OCI-LY7 (cell line): Measurements from ENCODE around the gene NTSR1. TPM values are rescaled to one million over a fixed set of nuclear protein-coding genes. Genes with fewer than 3 reads are reported as not detected.

Experiments
- BruUV-seq: library from RNA; stranded (reverse); fragments of 400-500 nt; replicated peaks from 2 replicates; lab custom pipeline; 2021; lab: Mats Ljungman, UMichigan
- CTCF ChIA-PET: fragments of 300-600 bp; sonication (Branson Sonifier 250); formaldehyde crosslinking; loops from one replicate; lab custom pipeline; 2022; ENCODE audit warnings: antibody characterized with exemption; ENCODE audit not compliant: unreplicated experiment; lab: Charles Lee
- POLR2A ChIA-PET: fragments of 300-600 bp; sonication (Branson Sonifier 250); formaldehyde crosslinking; loops from one replicate; lab custom pipeline; 2022; ENCODE audit warnings: antibody characterized with exemption; lab: Charles Lee
- DNase-seq: peaks from one replicate; pipeline ENCODE4 v3.0.0-alpha.2; 2015; ENCODE audit warnings: low spot score
- H2AFZ ChIP-seq: fragments of 200-600 bp; sonication (generic), shearing (Covaris generic); 2 replicates; pipeline ENCODE4 v1.6.1; 2014; ENCODE audit warnings: mild to moderate bottlenecking, antibody characterized with exemption, low read length, moderate library complexity
- H3K27ac ChIP-seq: fragments of 200-600 bp; sonication (generic); 2 replicates; pipeline ENCODE4 v1.5.1; 2014; ENCODE audit warnings: mixed run types, low read depth, mild to moderate bottlenecking, moderate library complexity, low read length, inconsistent platforms; ENCODE audit not compliant: poor library complexity, severe bottlenecking
- H3K36me3 ChIP-seq: fragments of 200-600 bp; sonication (generic); 2 replicates; pipeline ENCODE4 v1.6.1; 2014; ENCODE audit warnings: mild to moderate bottlenecking, antibody characterized with exemption, low read length, moderate library complexity, mixed read lengths; ENCODE audit not compliant: insufficient read depth
- H3K4me1 ChIP-seq: fragments of 200-600 bp; sonication (generic); 2 replicates; pipeline ENCODE4 v1.5.1; 2014; ENCODE audit warnings: mild to moderate bottlenecking, low read length; ENCODE audit not compliant: insufficient read depth, poor library complexity, severe bottlenecking
- H3K4me2 ChIP-seq: fragments of 200-600 bp; sonication (generic); 2 replicates; pipeline ENCODE4 v1.6.1; 2014; ENCODE audit warnings: mild to moderate bottlenecking, low read length
- H3K4me3 ChIP-seq: fragments of 200-600 bp; sonication (generic); 2 replicates; pipeline ENCODE4 v1.5.1; 2014; ENCODE audit warnings: mild to moderate bottlenecking, low read depth, low read length; ENCODE audit not compliant: poor library complexity, severe bottlenecking
- H3K79me2 ChIP-seq: fragments of 200-600 bp; sonication (generic); 2 replicates; pipeline ENCODE4 v1.6.1; 2016; ENCODE audit warnings: low read depth, mild to moderate bottlenecking, low read length, moderate library complexity, mixed read lengths; ENCODE audit not compliant: insufficient read depth
- H3K9me2 ChIP-seq: fragments of 200-600 bp; sonication (generic); 2 replicates; pipeline ENCODE4 v1.6.1; 2016; ENCODE audit warnings: mild to moderate bottlenecking, low read length, mixed read lengths; ENCODE audit not compliant: insufficient read depth
- H3K9me3 ChIP-seq: fragments of 200-600 bp; sonication (generic); 2 replicates; pipeline ENCODE4 v1.6.1; 2014; ENCODE audit warnings: mild to moderate bottlenecking, mixed run types, low read length, mixed read lengths
- H4K20me1 ChIP-seq: fragments of 200-600 bp; sonication (generic); 2 replicates; pipeline ENCODE4 v1.6.1; 2014; ENCODE audit warnings: mild to moderate bottlenecking, antibody characterized with exemption, low read length, moderate library complexity, mixed read lengths; ENCODE audit not compliant: insufficient read depth
- CTCF ChIP-seq: fragments of 200-600 bp; sonication (generic); conservative IDR thresholded peaks from 2 replicates; pipeline ENCODE4 v1.5.1; 2014; ENCODE audit warnings: mild to moderate bottlenecking, antibody characterized with exemption, low read length, moderate library complexity, mixed read lengths
- EZH2phosphoT487 ChIP-seq: fragments of 200-600 bp; sonication (generic); IDR thresholded peaks from 2 replicates; pipeline ENCODE4 v1.6.1; 2018; ENCODE audit warnings: low read depth, borderline replicate concordance, mild to moderate bottlenecking, mixed run types, antibody characterized with exemption, low read length, moderate library complexity, mixed read lengths
- intact Hi-C: fragments of 100-400 bp; cut with micrococcal nuclease; formaldehyde crosslinking; loops from one replicate; pipeline ENCODE4 v1.10.0; 2022; ENCODE audit not compliant: unreplicated experiment
- total RNA-seq, 2 experiments: library from RNA; depleted of rRNA in 1 of 2; stranded (reverse); fragments of >200 nt in 1 of 2; shearing (Covaris generic) in 1 of 2; gene quantifications; 2 replicates each; pipeline ENCODE4 v1.2.3, GENCODE V29; 2014 to 2022

NTSR1 gene
- total RNA-seq, 2 experiments from 2014 or later, result not detected

GRCh38 chr20:62765021-62765420 is 56.4 kb downstream of the NTSR1 start:
- Histone ChIP-seq H3K4me2 (no peak overlapping the region), H2AFZ (no peak overlapping the region), H3K9me2 (no peaks in the 10 kb centered on the region), H3K4me1 (no peaks in the 10 kb centered on the region), H3K36me3 (no peaks in the 10 kb centered on the region), H3K27ac (no peak overlapping the region), H4K20me1 (no peaks in the 10 kb centered on the region), H3K79me2 (no peaks in the 10 kb centered on the region), H3K4me3 (no peak overlapping the region), H3K9me3 (no peaks in the 10 kb centered on the region)
- intact Hi-C loops, result no loop called here
- no peak for DNase-seq
- CTCF ChIA-PET, result no interaction called here
- no TSS peak for BruUV-seq
- no peak for TF ChIP-seq EZH2phosphoT487
- TF ChIP-seq CTCF, result no peak
- POLR2A ChIA-PET, result no interaction called here

GRCh38 chr20:62765432-62766070 is 56.9 kb downstream of the NTSR1 start:
- no peak overlapping the region for H3K27ac ChIP-seq
- CTCF ChIA-PET, result no interaction called here

More at GRCh38 chr20:62765432-62766070, 56.9 kb downstream of the NTSR1 start:
- Histone ChIP-seq H3K9me2 (no peaks in the 10 kb centered on the region), H3K79me2 (no peaks in the 10 kb centered on the region), H3K4me2 (no peak overlapping the region), H4K20me1 (no peaks in the 10 kb centered on the region), H3K36me3 (no peaks in the 10 kb centered on the region), H3K9me3 (no peaks in the 10 kb centered on the region), H2AFZ (no peak overlapping the region), H3K4me3 (no peak overlapping the region), H3K4me1 (peaks cover 2% of the 10 kb centered on the region)
- BruUV-seq, result no TSS peak
- no peak for DNase-seq
- no peak for TF ChIP-seq CTCF
- no peak for TF ChIP-seq EZH2phosphoT487
- intact Hi-C loops, result no loop called here
- POLR2A ChIA-PET, result no interaction called here
